ENCODE results near the gene TXNRD1.

DNA sequence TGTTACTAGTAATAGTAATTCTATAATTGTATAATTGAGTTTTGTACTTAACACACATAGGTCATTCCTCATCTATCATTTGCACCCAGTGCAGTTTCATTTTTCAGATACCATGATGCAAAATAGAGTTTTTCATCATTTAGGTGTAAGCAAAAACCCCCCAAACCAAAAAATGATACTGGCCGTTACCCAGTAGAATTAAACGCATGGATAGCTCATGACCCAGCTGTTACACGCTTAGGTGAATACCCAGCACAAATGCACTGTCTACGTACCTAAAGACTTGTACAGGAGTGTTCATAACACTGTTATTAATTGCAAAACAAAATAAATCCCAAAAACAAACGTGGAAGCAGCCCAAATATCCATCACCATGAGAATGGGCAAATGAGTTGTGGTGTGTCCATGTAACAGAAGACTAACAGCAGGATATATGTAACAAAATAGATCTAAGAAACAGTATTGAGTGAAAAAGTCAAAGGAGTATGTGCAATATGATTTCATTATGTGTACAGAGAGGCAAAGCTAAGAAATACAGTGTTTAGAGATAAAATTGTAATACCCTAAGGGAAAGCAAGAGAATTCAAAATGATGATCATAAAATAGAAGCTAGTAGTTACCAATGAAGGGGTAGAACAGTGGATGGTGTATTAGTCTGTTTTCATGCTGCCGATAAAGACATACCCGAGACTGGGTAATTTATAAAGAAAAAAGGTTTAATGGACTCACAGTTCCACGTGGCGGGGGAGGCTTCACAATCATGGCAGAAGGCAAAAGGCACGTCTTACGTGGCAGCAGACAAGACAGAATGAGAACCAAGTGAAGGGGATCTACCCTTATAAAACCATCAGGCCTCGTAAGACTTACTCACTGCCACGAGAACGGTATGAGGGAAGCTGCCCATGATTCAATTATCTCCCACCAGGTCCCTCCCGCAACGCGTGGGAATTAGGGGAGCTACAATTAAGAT is 137.7 kb downstream of the TXNRD1 start:
- TF ChIP-seq, protein P1, sequence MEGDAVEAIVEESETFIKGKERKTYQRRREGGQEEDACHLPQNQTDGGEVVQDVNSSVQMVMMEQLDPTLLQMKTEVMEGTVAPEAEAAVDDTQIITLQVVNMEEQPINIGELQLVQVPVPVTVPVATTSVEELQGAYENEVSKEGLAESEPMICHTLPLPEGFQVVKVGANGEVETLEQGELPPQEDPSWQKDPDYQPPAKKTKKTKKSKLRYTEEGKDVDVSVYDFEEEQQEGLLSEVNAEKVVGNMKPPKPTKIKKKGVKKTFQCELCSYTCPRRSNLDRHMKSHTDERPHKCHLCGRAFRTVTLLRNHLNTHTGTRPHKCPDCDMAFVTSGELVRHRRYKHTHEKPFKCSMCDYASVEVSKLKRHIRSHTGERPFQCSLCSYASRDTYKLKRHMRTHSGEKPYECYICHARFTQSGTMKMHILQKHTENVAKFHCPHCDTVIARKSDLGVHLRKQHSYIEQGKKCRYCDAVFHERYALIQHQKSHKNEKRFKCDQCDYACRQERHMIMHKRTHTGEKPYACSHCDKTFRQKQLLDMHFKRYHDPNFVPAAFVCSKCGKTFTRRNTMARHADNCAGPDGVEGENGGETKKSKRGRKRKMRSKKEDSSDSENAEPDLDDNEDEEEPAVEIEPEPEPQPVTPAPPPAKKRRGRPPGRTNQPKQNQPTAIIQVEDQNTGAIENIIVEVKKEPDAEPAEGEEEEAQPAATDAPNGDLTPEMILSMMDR (IDR thresholded peaks at IDR 0.05) = no peak
- TF ChIP-seq POLR2A (IDR thresholded peaks at IDR 0.05) = no peak
